Neural crest cell (in vitro differentiated cells): ENCODE results near the gene LIMK2. TPM values are rescaled to one million over a fixed set of nuclear protein-coding genes. Genes with fewer than 3 reads are reported as not detected.
"Not testable (repeated sequence)": the region's sequence is repeated elsewhere in the genome, so short reads cannot be mapped to it uniquely, and the experiment has no call there.

Experiments
- DNase-seq: peaks from one replicate; pipeline ENCODE4 v3.0.0; 2021; ENCODE audit warnings: low read depth, mixed read lengths, low spot score
- H3K27ac Mint-ChIP-seq: one replicate; pipeline ENCODE4 v1.8.0; 2021; ENCODE audit warnings: mild to moderate bottlenecking, mixed read lengths; ENCODE audit not compliant: unreplicated experiment
- H3K27me3 Mint-ChIP-seq: 2 replicates; pipeline ENCODE4 v1.8.0; 2021; ENCODE audit warnings: low read depth, mild to moderate bottlenecking, mixed read lengths
- H3K36me3 Mint-ChIP-seq: 2 replicates; pipeline ENCODE4 v1.8.0; 2021; ENCODE audit warnings: low read depth, mild to moderate bottlenecking, mixed read lengths
- H3K4me1 Mint-ChIP-seq: 2 replicates; pipeline ENCODE4 v1.8.0; 2021; ENCODE audit warnings: mixed read lengths
- H3K4me3 Mint-ChIP-seq: one replicate; pipeline ENCODE4 v1.8.0; 2021; ENCODE audit warnings: mild to moderate bottlenecking, mixed read lengths
- H3K9me3 Mint-ChIP-seq: 2 replicates; pipeline ENCODE4 v1.8.0; 2021; ENCODE audit warnings: mixed read lengths
- long read RNA-seq: library from polyadenylated mRNA; unstranded; transcript quantifications from one replicate; pipeline ENCODE4 v2.0.0, GENCODE V29; 2020
- total RNA-seq: library from RNA; stranded (reverse); gene quantifications from 2 replicates; pipeline ENCODE4 v1.2.1, GENCODE V29; 2021
- TF ChIP-seq, protein P1 (sequence below): fragments of 200-600 bp; sonication (generic); conservative IDR thresholded peaks from 2 replicates; pipeline ENCODE4 v1.5.0; 2021; ENCODE audit warnings: antibody characterized with exemption, mild to moderate bottlenecking

LIMK2 gene
- total RNA-seq, result 31.3 and 35.1 TPM in 2 replicates
- long read RNA-seq, transcript LIMK2-202 (15 exons, 3,462 nt), result minor isoform, 5 of 33 reads
- long read RNA-seq, transcript LIMK2-201 (16 exons, 3,670 nt), result major isoform, 8 of 33 reads
- long read RNA-seq, partial matches to known transcripts, result 12 of 33 reads
- long read RNA-seq, other reads (novel, unspliced or antisense), result 6 of 33 reads

- Mint-ChIP-seq H3K4me3 (peak within 1 kb of the TSS; percentile 88), H3K4me1 (peaks cover 9% of the 10 kb centered on the region), H3K9me3 (no peaks in the 10 kb centered on the region), H3K27me3 (peaks cover 4% of the 10 kb centered on the region), H3K27ac (peak within 1 kb of the TSS; percentile 39), H3K36me3 (no peaks in the 10 kb centered on the region)
- TF ChIP-seq, protein P1, sequence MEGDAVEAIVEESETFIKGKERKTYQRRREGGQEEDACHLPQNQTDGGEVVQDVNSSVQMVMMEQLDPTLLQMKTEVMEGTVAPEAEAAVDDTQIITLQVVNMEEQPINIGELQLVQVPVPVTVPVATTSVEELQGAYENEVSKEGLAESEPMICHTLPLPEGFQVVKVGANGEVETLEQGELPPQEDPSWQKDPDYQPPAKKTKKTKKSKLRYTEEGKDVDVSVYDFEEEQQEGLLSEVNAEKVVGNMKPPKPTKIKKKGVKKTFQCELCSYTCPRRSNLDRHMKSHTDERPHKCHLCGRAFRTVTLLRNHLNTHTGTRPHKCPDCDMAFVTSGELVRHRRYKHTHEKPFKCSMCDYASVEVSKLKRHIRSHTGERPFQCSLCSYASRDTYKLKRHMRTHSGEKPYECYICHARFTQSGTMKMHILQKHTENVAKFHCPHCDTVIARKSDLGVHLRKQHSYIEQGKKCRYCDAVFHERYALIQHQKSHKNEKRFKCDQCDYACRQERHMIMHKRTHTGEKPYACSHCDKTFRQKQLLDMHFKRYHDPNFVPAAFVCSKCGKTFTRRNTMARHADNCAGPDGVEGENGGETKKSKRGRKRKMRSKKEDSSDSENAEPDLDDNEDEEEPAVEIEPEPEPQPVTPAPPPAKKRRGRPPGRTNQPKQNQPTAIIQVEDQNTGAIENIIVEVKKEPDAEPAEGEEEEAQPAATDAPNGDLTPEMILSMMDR, result peak; percentile 84
- peak; percentile 94 for DNase-seq
These were observed at the start of gene LIMK2 for GRCh38 chr22:31211862-31212730. LIMK2 (plus strand) TSS chr22:31212298; CDS start chr22:31212409, 111 bp downstream.

GRCh38 chr22:31170971-31171370 is 41.1 kb upstream of the LIMK2 start:
- Mint-ChIP-seq H3K27ac (no peak overlapping the region), H3K27me3 (no peaks in the 10 kb centered on the region), H3K4me3 (no peak overlapping the region), H3K4me1 (peaks cover 6% of the 10 kb centered on the region), H3K9me3 (no peaks in the 10 kb centered on the region), H3K36me3 (peaks cover 9% of the 10 kb centered on the region)
- TF ChIP-seq, protein P1, result no peak
- DNase-seq, result no peak

DNA sequence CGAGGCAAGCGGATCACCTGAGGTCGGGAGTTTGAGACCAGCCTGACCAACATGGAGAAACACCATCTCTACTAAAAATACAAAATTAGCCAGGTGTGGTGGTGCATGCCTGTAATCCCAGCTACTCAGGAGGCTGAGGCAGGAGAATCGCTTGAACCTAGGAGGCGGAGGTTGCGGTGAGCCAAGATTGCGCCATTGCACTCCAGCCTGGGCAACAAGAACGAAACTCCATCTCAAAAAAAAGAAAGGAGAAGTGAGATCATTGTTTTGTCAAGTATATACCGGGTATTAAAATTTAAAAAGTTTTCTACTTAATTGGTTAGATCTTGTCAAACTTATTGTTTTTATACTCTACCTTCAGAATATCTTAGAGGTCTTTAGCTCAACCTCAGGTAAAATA is 40.4 kb upstream of the LIMK2 start:
- H3K27me3 Mint-ChIP-seq, H3K9me3 Mint-ChIP-seq, H3K27ac Mint-ChIP-seq, H3K4me1 Mint-ChIP-seq, H3K4me3 Mint-ChIP-seq, DNase-seq: not testable (repeated sequence)
- H3K36me3 Mint-ChIP-seq, result peaks cover 11% of the 10 kb centered on the region

DNA sequence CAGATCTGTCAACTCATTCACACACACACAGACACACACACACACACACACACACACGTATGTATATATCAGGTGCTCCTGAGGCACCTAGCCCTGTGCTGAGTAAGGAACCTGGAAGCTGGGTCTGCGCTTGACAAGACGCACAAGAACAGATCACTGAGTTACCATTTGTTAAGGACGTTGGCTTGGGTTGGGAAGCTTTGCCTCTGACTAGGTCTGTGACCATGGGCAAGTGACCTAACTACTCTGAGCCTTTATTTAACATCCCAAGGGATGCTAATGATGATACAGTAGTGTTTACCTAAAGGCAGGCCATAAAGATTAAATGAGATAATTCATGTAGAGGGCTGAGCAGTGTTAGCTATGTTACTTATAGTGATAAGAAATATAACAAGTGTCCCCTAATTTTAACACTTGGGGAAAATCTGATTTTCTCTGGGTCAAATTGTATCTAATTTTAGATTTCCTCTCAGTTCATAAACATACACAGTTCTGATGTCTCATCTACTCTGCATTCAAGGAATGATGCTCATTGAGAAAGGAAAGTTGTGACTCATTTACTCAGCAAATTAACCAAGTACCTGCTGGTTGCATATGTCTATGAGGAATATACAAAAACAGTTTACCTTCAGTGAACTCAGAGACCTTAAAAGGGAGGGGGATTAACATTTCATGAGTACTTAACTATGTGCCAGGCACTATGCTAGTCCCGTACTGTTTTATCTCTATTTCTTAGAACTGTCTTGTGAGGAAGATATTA is 38.5 kb upstream of the LIMK2 start:
- TF ChIP-seq, protein P1, result no peak
- Mint-ChIP-seq H3K9me3 (no peaks in the 10 kb centered on the region), H3K36me3 (peaks cover 13% of the 10 kb centered on the region), H3K4me3 (no peak overlapping the region), H3K27me3 (no peaks in the 10 kb centered on the region), H3K4me1 (peaks cover 6% of the 10 kb centered on the region), H3K27ac (no peak overlapping the region)
- no peak for DNase-seq

DNA sequence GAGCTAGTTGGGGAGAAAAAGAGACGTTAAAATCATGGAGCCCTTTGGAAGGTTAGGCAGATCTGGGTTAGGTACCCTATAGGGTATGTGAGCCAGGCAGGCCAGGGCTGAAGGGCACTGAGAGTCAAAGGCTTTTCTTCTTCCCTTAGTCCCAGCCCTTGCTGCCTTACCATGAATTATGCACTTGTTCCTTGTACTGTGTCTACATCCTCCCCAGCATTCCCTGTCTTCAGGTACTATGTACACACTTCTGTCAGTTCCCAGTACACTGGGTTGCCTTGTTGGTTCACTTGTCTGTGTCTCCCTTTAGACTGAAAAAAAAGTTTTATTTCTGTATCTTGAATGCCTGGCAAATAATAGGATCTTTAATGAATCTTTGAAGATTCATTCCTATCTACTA is 35.2 kb upstream of the LIMK2 start:
- DNase-seq, result no peak
- Mint-ChIP-seq H3K4me3 (no peak overlapping the region), H3K9me3 (no peaks in the 10 kb centered on the region), H3K4me1 (no peaks in the 10 kb centered on the region), H3K36me3 (peaks cover 14% of the 10 kb centered on the region), H3K27ac (no peak overlapping the region), H3K27me3 (no peaks in the 10 kb centered on the region)
- TF ChIP-seq, protein P1, result no peak
